HG02943 (cell line): Measurements from ENCODE around the gene TMEM26.

Experiments used
- ATAC-seq: cut with Tn5 transposase; IDR thresholded peaks from one replicate; pipeline ENCODE4 v1.9.1; 2021; ENCODE audit warnings: mild to moderate bottlenecking, low read depth, moderate library complexity; ENCODE audit not compliant: unreplicated experiment

Gene TMEM26

GRCh38 chr10:61463035-61463909 is 10.1 kb upstream of the TMEM26 start:
- ATAC-seq, result no peak

DNA sequence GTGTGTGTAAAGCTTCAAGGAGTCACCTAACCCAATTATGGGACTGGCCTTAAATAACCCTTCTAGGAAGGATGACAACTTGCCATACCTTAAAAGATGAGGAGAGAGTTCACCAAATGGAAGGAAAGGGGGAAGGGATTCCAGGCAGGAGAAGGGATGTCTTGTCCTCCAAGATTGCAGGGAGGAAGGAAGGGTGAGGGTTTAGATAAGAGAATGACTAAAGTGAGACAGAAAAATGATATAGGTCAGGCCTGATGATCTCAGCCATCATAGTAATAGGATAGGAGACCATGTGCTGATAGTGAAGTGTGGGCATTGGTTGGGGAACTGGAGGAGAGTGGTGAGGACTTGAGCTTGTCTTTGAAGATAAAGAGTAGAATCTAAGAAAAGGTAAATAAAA is 7.7 kb upstream of the TMEM26 start:
- ATAC-seq, result no peak

DNA sequence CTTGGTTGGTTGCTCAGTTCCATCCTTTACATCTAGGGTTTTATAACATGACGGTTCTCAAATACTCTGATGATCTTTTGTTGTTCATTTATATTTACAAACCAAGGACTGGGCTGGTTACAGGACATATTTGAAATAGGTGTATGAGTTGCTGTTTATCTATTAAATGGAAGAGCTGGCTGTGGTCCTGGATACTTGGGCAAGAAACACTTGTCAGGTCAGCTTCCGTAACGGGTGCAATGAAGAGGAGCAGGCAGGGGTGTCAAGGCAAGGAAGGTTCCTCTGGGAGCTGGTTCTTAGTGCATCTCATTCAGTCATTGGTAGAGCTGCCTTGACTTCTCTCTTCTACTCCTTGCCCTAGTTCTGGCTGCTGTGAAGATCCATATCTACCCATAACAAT is 4.8 kb upstream of the TMEM26 start:
- ATAC-seq, result no peak

DNA sequence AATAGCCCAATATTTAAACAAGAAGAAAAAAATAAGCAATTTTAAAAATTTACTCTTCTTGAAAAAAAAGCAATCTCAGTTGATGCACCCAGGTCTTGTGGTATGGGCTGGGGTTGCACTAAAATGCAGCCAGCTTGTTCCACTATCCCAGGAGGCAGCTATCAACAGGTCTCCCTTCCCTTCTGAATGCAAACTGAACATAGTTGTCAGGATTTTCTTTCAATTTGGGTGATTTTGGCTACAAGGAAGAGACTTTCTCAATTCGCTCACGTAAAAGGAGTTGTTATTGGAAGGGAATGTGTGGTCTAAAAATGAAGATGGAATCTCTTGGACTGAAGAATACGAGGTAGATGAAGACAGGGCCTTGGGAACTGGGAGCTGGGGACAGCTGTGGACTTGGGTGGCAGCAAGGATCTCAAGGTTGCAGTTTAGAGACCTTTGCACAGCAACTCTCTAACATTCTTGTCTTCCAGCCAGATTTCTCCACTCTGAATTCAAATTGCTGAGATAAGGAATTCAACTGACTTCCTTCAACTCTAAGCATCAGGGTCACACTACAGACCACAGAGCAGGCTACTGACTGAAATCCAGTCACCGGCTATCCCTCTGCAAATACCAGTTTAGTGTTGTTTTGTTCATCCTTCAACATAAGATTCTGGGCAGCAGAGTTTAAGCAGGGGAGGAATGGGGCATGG is 3.1 kb upstream of the TMEM26 start:
- ATAC-seq, result no peak

- ATAC-seq, result no peak
These were observed 2.5 kb upstream of the TMEM26 start for GRCh38 chr10:61455656-61456055.

DNA sequence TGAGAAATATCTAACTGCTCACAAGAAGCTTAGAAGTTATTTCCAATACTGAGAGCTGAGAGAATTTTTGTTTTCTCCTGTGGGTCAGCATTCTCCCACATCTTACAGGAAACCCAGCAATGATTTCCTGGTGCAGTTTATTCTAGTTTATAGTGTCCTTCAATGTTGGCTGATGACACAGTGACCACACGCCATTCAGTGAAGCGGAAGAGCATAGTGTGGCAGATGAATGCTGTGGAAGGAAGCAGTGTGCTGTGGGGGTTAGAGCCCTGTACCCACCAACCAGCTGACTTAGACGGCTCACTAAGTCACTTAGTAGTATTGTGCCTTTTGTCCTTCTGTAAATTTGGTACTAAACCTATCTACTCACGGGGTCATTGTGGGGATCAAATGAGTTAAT is 1.4 kb upstream of the TMEM26 start:
- ATAC-seq, result no peak

DNA sequence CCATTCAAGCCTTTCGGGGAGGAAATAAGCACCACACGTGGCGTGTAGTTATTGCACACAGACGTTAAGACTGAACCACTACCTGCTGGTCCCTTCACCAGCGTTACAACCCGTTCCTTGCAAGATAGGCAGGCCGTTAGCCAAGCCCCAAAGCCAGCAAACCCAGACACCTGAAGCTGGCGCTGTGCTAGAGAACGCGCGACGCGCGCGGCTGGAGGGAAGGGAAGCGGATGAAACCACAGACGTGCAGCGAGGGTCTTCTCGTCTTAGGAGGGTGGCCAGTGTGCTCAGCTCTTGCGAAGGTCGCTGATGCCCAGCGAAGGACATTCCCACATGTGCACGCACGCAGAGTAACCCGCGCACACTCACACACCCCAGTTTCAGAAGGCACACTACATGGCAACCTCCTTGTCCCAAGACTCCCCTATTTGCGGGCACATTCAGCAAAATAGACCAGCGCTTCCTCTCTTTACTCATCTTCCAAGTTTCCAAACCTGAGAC is 980 bp downstream of the TMEM26 start:
- no peak for ATAC-seq

- ATAC-seq, result no peak
These were observed 1.8 kb downstream of the TMEM26 start for GRCh38 chr10:61451357-61451756.

GRCh38 chr10:61448841-61449600 is 4.2 kb downstream of the TMEM26 start:
- no peak for ATAC-seq

DNA sequence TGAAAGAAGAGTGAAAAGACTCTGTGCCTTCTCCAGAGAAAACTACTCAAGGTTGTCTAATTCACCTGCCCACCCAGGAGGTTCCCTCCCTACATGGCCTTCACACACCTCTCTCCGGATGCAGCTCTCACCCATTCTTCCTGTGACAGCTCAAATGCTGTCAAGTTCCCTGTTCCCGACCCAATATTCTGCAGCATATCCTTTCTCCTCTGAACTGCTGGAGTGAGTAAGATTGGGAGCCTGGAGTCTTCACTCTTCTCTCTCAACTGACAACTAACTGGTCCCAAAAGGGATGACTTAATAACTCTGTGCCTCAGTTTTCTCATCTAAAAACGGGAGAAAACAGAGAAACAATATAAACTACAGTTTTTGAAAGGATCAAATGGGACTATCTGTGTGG is 5.1 kb downstream of the TMEM26 start:
- no peak for ATAC-seq

DNA sequence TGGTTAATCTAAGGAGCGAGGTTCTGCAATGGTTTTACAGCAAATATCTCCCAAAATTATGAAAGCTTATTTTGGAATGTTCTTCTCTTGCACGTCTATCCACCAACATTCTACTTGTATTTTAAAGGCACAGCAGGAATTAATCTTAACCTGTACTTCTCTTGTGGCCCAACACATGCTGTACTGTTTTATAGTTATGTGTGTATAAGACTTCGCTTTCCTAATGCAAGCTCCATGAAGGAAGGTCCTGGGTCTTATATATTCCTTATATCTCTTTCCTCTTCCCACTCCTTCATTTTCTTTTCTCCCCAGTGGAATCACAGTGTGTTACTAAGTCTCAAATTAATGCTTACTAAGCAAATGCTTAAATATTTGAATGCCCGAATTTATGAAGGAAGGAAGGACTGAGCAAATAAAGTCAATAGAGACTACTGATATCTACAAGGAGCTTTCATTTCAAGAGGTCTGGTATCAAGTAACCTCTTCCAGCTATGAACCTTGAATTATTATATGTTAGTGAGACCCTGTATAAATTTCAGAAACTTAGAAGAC is 14.0 kb downstream of the TMEM26 start:
- ATAC-seq, result no peak

DNA sequence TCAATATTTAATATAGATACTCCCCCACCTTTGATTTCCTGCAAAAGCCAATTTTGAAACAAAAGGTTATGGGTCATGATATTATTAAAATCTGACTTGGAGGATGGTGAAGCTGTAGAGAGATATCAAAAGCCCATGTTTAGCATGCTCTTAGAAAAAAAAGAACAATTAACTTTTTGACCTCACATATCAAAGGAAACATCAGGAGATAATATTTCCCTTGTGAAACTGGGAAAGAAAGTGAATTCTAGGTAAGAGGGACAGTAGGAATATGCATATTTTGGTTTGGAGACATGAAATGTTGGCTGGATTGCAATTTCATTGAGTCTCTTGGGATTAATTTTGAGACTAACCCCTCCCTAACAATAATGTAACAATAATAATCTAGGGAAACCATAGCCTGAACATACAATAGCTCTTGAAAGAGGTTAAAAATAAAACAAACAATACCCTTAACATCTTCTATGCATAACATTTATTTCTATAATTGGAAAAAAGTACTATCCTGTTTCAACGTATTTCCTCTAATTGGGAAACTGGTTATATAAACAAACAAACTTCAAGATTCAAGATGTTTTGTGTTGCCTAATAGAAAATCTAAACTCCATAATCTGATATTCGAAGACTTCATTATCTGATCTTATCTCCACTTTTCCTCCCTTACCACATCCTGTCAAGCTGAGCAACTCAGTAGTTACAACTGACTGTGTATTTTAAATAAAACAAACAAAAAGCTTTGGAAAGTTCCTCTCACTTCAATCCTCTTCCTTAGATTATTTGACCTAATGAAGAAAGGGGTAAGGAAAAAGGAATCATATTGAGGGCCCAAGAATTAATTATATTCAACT is 14.8 kb downstream of the TMEM26 start:
- no peak for ATAC-seq

DNA sequence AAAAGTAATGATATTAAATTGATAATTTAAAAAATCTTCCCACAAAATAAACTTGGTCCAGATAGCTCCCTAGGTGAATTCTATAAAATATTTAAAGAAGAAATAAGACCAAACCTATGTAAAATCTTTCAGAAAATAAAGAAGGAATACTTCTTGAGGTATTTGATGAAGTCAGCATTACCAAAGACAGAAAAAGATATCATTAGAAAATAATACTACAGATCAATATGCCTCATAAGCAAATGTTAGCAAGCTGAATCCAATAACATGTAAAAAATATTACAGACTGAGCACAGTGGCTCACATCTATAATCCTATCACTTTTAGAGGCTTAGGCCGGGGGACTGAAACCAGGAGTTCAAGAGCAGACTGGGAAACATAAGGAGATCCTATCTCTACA is 30.0 kb downstream of the TMEM26 start:
- no peak for ATAC-seq

DNA sequence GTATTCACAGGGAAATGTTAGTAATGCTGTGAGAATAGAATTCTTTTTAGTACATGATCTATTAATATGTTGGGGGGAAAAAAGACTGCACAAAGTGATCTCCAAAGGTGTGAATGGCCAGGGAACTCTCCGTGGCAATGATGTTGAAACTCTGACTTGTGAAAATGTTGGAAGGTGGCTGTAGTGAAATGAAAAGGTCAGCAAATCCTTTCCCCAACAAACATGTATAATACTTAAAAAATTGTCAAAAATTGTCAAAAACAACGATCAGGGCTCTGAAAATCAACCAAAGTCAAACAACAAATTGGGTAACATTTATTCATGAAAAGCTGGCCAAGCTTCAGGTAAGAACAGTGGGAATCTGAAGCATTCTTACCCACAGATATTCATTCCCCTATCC is 35.5 kb downstream of the TMEM26 start:
- no peak for ATAC-seq

DNA sequence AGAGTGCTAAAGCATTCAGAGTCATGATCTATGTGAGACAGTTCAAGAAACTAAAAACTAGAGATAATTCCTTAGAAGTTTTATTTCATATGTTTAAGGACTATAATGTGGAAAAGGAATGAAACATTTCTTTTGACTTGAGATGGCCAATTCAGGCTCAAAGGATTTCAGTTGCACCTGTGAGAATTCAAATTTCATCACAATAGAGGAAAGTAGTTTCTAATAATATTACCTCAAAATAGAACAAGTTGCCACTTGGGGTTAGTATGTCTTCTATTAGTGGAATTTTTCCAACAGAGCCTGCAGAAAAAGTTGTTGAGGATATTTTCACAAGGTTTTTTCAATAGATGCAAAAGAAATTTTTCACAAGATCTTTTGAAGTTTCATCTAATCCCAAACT is 37.4 kb downstream of the TMEM26 start:
- no peak for ATAC-seq

DNA sequence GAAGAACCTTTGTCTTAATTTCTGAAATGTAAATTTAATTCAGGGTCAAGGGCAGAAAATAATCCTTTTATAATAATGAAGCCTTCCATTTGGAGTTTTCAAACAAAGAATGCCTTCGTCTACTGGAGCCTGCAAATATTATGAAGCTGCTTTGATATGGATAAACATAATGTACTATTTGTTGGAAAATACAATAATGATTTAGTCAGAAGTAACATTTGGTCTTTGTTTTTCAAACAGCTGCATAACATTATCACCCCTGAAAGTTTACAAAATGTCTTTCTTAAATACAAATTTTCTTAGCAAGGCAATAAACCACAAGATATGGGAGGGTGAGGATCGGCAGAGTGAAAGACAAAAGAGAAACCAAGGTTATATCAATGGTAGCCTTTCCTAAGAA is 41.5 kb downstream of the TMEM26 start:
- no peak for ATAC-seq

- ATAC-seq, result no peak
These were observed 42.7 kb downstream of the TMEM26 start for GRCh38 chr10:61410353-61411070.

- ATAC-seq, result no peak
These were observed 44.0 kb downstream of the TMEM26 start for GRCh38 chr10:61409157-61409556.

DNA sequence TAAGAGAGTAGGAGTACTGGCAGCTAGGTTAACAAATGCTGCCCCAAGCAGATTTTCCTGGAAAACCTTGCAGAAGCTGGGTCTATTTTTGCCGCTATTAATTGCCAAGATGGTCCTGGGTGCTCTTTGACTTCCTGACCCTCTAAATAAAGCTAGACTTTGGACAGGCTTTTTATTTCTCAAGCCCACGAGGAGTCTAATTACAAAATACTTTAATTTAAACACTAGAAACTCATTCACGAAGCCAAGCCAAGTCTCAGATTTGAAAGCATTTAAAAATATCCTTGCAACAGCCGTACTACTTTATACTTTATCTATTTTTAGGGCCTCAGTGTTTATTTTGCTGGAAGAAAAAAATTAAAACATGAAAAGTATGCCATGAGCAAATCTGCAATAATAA is 45.1 kb downstream of the TMEM26 start:
- no peak for ATAC-seq
